Activated naive CD4-positive, alpha-beta T cell treated with anti-CD3 and anti-CD28 coated beads, Interleukin-2, amount 10 ng/mL, durations not matched to agents 7 days and 5 days (primary cell): ENCODE results near the gene QKI.
"Not testable (repeated sequence)": the region's sequence is repeated elsewhere in the genome, so short reads cannot be mapped to it uniquely, and the experiment has no call there.

Experiments
- CTCF ChIA-PET: fragments of 350-600 bp; sonication (Branson Sonifier 250); formaldehyde crosslinking; loops from one replicate; lab custom pipeline; 2021; ENCODE audit warnings: antibody characterized with exemption; lab: Charles Lee
- DNase-seq: peaks from one replicate; pipeline ENCODE4 v3.0.0-alpha.2; 2020
- H3K27ac Mint-ChIP-seq: one replicate; pipeline ENCODE4 v1.8.0; 2021; ENCODE audit warnings: mild to moderate bottlenecking, moderate library complexity, mixed read lengths
- H3K27me3 Mint-ChIP-seq: one replicate; pipeline ENCODE4 v1.8.0; 2021; ENCODE audit warnings: mild to moderate bottlenecking, mixed read lengths
- H3K36me3 Mint-ChIP-seq: one replicate; pipeline ENCODE4 v1.8.0; 2021; ENCODE audit warnings: mixed read lengths
- H3K4me1 Mint-ChIP-seq: one replicate; pipeline ENCODE4 v1.8.0; 2021; ENCODE audit warnings: mixed read lengths
- H3K4me3 Mint-ChIP-seq: one replicate; pipeline ENCODE4 v1.8.0; 2021; ENCODE audit warnings: mild to moderate bottlenecking, moderate library complexity, mixed read lengths
- H3K9me3 Mint-ChIP-seq: one replicate; pipeline ENCODE4 v1.8.0; 2021; ENCODE audit warnings: mixed read lengths

The QKI gene

DNA sequence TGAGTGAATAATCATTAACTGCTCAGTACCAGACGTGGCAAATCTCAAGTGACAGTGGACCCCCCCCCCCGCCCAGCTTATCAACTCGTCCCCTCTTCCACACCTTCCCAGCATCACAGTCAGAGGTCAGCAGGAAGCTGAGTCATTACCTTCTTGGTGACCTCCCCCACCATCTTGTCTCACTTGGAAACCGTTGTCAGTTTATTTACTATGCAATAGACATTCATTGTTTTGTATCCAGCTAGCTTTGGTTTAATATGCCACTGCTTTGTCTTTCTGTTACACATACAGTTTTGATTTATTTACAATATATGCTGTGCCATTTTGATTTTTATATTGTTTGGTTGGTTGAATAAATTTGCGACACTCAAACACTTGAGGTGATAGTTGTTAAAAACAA, 158.1 kb downstream of the QKI start:
- Mint-ChIP-seq H3K36me3 (peaks cover 21% of the 10 kb centered on the region), H3K27ac (no peak overlapping the region), H3K27me3 (no peaks in the 10 kb centered on the region), H3K9me3 (no peaks in the 10 kb centered on the region), H3K4me3 (no peak overlapping the region), H3K4me1 (no peaks in the 10 kb centered on the region)
- CTCF ChIA-PET = no interaction called here
- DNase-seq = no peak

DNA sequence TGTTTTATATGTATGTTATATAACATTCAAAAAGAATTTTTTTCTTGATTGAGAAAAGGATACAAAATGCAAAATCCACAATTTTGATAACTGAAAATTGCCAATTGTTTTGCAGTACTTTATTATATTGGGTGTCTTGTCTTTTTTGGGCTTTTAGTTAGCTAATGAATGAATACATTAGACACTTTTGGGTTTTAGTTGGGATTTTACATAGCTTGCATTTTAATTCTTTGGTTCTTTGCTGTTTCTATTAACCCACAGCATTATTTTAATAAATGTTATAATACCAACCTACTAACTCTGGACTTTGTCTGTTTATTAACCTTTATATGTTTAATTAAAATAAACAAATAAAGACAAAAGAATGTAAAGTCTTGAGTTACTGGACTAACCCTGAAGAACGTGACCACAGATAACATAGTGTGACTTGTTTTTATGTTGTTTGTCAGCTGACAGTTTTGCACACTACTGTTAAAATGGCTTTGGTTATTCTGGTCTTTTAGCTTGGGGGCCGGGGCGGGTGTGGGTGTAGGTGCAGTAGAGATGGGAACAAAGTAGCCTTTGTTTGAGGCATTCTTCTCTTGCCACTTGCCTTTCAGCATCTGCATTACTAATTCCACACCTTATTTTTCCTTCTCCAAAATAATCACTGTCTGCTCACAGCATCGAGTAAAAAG, 159.1 kb downstream of the QKI start:
- no peaks in the 10 kb centered on the region for H3K9me3 Mint-ChIP-seq
- no peak for DNase-seq
- H3K36me3 Mint-ChIP-seq = peaks cover 21% of the 10 kb centered on the region
- no peak overlapping the region for H3K4me3 Mint-ChIP-seq
- H3K27me3 Mint-ChIP-seq = no peaks in the 10 kb centered on the region
- no peaks in the 10 kb centered on the region for H3K4me1 Mint-ChIP-seq
- CTCF ChIA-PET = no interaction called here
- H3K27ac Mint-ChIP-seq = no peak overlapping the region

DNA sequence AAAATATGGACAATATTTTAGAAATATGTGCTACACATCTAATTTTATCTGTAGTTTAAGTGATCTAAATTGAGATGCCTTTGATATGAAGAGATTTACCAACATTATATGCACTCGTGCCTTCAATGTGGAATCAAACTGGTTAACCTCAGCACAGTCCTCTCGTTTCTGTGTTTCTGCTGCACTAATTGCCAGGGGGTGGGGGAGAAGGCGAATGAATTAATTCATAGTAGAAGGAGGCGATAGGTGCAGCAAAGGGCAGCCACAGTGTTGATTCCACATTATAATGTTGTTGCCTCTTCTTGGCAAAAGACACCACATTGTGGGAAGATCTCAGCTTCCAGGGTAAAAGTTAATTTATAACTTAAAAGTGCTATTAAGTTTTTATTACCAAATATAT, 161.6 kb downstream of the QKI start:
- no peak overlapping the region for H3K4me3 Mint-ChIP-seq
- no peak overlapping the region for H3K27ac Mint-ChIP-seq
- CTCF ChIA-PET = interaction anchor here (0.6 kb wide), 1 partner anchor 18 kb away, joined by 5 read pairs; no protein-coding TSS in a partner anchor
- H3K36me3 Mint-ChIP-seq = peaks cover 12% of the 10 kb centered on the region
- no peak for DNase-seq
- H3K27me3 Mint-ChIP-seq = no peaks in the 10 kb centered on the region
- H3K4me1 Mint-ChIP-seq = no peaks in the 10 kb centered on the region
- no peaks in the 10 kb centered on the region for H3K9me3 Mint-ChIP-seq

DNA sequence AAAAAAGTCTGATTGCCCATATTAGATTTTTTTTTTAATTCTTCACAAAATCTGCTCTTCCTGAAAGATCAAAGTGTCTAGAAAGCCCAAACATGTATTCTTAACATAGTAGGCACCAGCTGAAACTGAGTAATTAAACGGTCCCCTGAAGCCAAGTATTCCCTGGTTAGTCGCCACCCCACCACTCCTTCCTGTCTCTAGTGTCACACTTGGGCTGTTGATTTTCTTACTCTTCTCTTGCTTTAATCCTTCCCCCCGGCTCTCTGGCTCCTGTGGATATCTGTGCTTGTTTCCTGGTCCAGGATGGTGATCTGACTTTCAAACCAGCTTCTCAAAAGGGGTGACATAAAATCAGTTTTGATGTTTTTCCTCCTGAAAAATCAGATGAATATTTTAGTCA, 162.9 kb downstream of the QKI start:
- no peaks in the 10 kb centered on the region for H3K4me1 Mint-ChIP-seq

DNA sequence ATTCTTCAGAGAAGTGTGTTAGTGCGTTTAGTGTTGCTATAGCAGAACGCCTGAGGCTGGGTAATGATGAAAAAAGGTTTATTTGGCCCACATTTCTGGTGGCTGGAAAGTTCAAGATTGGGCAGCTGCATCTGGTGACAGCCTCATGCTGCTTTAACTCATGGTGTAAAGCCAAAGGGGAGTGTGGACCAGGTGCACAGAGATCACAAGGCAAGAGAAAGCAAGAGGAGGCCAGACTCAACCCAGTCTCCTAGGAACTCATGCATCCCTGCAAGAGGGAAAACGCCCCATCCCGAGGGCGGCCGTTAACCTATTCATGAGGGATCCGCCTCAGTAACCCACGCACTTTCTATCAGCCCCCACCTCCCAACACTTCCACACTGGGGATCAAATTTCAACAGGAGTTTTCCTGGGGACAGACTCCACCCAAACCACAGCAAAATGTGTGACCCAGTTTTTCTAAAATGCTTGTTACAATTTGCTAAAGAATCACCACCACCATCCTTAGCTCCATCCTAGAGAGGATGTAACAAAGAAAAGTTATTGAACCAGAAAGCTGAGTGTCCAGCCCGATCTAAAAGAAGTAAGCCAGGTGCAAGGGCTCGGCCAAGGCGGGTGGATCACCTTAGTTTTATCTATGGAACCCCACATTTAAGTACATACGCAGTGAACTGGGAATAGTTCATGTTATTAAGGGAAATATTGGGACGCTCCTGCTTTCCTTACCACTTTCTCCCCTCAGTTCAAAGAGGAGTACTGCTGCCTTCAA, 164.8 kb downstream of the QKI start:
- peaks cover 1% of the 10 kb centered on the region for H3K36me3 Mint-ChIP-seq
- no peak overlapping the region for H3K27ac Mint-ChIP-seq
- H3K4me3 Mint-ChIP-seq = no peak overlapping the region
- CTCF ChIA-PET = interaction anchor here (1.1 kb wide), 1 partner anchor 162 kb away, joined by 3 read pairs; no protein-coding TSS in a partner anchor
- no peak for DNase-seq
- H3K4me1 Mint-ChIP-seq = no peaks in the 10 kb centered on the region
- no peaks in the 10 kb centered on the region for H3K27me3 Mint-ChIP-seq
- peaks cover 1% of the 10 kb centered on the region for H3K9me3 Mint-ChIP-seq

More for the DNA sequence above, 162.9 kb downstream of the QKI start:
- CTCF ChIA-PET = no interaction called here
- Mint-ChIP-seq H3K36me3 (peaks cover 5% of the 10 kb centered on the region), H3K27ac (no peak overlapping the region), H3K27me3 (no peaks in the 10 kb centered on the region), H3K9me3 (no peaks in the 10 kb centered on the region), H3K4me3 (no peak overlapping the region)
- no peak for DNase-seq

DNA sequence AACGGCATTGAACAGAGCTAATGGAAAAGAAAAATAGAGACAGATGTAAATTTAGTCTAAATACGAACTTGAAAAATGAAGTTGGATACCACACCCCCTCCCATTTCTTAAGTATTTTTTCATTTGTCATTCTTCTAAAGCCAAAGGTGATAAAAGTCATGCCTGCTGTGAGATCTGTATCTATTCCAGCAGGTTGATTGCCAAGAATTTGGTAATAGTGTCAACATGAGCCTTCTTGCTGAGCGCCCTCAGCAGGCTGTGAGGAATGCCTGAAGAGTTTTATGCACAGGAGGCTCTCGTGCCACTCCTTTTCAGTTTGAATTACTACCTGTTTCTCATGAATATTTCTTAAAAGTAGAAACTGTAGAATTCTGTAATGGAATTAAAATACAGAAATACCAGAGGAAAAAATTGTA, 165.4 kb downstream of the QKI start:
- no peak for DNase-seq
- no peaks in the 10 kb centered on the region for H3K4me1 Mint-ChIP-seq
- H3K36me3 Mint-ChIP-seq = no peaks in the 10 kb centered on the region

DNA sequence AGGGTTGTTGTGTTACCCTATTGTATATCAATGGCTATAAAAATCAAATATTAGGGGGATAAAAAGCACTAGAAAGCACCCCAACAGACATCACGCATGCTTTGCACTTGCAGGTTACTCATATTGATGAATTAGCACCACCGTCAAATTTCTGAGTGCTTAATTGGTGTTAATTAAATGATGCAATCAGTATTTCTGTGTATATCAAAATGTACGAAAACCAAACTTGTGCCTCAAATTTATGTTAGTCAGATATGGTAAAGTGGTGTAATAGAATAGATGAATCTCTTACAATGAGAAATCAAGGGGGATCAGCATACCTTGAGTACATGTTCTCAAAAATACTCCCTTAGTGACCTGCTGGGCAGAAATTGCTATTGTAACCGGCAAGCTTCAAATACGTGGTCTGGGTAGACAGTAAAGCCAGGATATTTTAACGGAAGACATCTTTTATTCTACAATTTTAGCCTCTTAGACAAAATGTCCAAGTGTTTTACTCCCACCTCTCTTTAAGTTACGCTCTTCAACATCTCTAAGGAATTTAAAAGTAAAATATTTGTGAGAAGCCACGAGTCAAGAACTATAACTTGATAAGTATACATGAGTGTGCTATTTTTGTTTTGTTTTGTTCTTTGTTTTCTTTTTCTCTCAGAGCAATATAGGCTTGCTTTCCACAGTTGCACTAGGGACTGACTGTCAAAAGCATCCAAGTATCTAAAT, 166.0 kb downstream of the QKI start:
- Mint-ChIP-seq H3K27me3 (no peaks in the 10 kb centered on the region), H3K4me3 (no peak overlapping the region), H3K4me1 (no peaks in the 10 kb centered on the region), H3K9me3 (peaks cover 1% of the 10 kb centered on the region), H3K36me3 (no peaks in the 10 kb centered on the region), H3K27ac (no peak overlapping the region)
- DNase-seq = no peak
- CTCF ChIA-PET = no interaction called here

More for the DNA sequence above, 165.4 kb downstream of the QKI start:
- Mint-ChIP-seq H3K9me3 (peaks cover 1% of the 10 kb centered on the region), H3K27me3 (no peaks in the 10 kb centered on the region), H3K27ac (no peak overlapping the region), H3K4me3 (no peak overlapping the region)
- CTCF ChIA-PET = no interaction called here

DNA sequence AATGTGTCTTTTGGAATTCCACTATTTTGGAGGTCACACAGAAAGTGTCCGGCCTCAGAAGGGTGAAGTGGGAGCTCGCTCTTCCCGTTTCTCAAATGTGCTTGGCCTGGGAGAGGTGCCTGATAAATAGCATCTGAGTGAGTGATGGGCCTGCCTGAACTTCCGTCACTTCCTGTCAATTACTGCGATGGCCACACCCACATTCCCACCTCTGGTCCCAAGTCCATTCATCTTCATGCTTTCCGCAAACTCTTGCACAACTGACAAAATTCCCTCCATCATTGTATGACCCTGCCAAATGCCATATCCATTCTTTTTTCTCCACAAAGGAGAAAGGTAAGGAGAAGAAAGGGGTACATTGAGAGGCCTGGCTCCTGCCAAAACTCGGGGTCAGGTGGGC, 169.0 kb downstream of the QKI start:
- H3K4me3 Mint-ChIP-seq = no peak overlapping the region
- no peaks in the 10 kb centered on the region for H3K4me1 Mint-ChIP-seq
- no peaks in the 10 kb centered on the region for H3K27me3 Mint-ChIP-seq
- no peaks in the 10 kb centered on the region for H3K36me3 Mint-ChIP-seq
- CTCF ChIA-PET = no interaction called here
- no peak overlapping the region for H3K27ac Mint-ChIP-seq
- DNase-seq = no peak
- H3K9me3 Mint-ChIP-seq = peaks cover 1% of the 10 kb centered on the region

DNA sequence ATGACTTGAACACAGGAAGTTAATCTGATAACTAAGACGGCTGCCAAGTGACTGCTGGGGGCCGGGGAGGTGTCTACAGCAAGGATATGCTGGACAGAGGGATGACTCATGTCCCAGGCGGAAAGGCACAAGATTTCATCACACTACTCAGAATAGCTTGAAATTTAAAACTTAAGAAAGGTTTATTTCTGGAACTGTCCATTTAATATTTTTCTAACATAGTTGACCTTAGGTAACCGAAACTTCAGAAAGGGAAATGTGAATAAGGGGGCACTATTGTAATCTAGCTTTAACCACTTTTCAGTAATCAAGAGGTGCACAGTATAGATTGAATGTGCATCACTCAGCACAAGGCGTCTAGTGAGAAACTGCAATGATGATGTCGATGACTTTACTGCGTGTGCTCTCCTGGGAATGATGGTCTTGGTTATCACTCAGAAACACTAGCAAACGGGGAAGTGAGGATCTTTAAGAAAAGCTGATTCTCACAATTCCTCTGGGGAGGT, 171.5 kb downstream of the QKI start:
- H3K36me3 Mint-ChIP-seq = no peaks in the 10 kb centered on the region
- H3K9me3 Mint-ChIP-seq = peaks cover 8% of the 10 kb centered on the region
- no peak for DNase-seq
- CTCF ChIA-PET = no interaction called here
- no peak overlapping the region for H3K4me3 Mint-ChIP-seq
- H3K27ac Mint-ChIP-seq = no peak overlapping the region
- no peaks in the 10 kb centered on the region for H3K4me1 Mint-ChIP-seq
- no peaks in the 10 kb centered on the region for H3K27me3 Mint-ChIP-seq

DNA sequence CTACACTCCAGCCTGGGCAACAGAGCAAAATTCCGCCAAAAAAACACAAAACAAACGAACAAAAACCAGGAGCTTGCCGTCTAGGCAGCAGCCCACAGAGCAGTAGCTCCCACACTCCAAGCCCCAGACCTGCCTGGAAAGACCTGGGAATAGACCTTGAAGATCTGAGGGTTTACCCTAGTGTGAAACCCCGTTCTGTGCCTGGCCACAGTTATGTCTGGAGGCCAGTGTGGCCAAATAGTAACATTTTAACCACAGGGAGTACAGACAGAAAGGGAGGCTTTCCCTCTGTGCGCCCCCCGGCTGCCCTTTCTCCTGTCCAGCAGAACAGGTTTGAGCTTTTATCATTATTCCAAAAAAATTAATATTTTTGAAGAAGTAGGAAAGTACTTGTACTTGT, 172.4 kb downstream of the QKI start:
- CTCF ChIA-PET = no interaction called here
- H3K4me1 Mint-ChIP-seq = no peaks in the 10 kb centered on the region
- H3K4me3 Mint-ChIP-seq = no peak overlapping the region
- H3K36me3 Mint-ChIP-seq = peaks cover under 1% of the 10 kb centered on the region
- no peaks in the 10 kb centered on the region for H3K27me3 Mint-ChIP-seq
- no peak for DNase-seq
- H3K9me3 Mint-ChIP-seq = peaks cover 10% of the 10 kb centered on the region
- no peak overlapping the region for H3K27ac Mint-ChIP-seq

DNA sequence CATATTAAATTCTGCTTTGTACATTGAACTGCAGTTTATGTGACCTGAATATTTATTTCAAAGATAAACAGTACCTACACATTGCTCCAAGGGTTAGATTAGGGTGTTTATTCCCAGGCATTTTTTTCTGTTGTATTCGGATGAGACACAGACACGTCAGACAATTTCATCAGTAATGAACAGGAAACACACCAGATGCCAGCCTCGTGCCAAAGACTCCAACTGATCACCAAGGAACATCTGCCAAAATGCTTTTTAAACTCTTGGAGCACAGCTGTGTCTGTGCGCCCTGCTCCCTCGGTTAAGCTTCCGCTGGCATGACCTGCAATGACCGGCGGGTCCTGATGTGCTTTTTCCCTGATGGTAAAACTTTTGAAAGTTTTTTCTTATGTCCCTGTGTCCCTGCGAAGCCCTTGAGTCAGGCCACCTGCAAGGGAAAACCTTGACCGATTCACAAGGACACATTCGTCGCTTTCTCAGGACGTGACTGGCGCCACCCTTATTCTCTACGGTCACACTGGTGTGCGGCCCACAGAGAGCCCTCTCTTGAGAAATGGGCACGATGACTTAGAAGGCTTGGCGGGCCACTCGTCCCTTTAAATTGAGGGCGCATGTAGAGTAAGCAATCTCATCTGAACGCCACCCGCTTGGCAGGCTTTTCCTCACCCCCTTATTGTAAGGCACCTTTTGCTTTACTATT, 173.9 kb downstream of the QKI start:
- CTCF ChIA-PET = no interaction called here
- no peaks in the 10 kb centered on the region for H3K4me1 Mint-ChIP-seq
- no peaks in the 10 kb centered on the region for H3K27me3 Mint-ChIP-seq
- H3K36me3 Mint-ChIP-seq = peaks cover 4% of the 10 kb centered on the region
- H3K27ac Mint-ChIP-seq = no peak overlapping the region
- no peak for DNase-seq
- H3K9me3 Mint-ChIP-seq = peaks cover 21% of the 10 kb centered on the region
- no peak overlapping the region for H3K4me3 Mint-ChIP-seq

DNA sequence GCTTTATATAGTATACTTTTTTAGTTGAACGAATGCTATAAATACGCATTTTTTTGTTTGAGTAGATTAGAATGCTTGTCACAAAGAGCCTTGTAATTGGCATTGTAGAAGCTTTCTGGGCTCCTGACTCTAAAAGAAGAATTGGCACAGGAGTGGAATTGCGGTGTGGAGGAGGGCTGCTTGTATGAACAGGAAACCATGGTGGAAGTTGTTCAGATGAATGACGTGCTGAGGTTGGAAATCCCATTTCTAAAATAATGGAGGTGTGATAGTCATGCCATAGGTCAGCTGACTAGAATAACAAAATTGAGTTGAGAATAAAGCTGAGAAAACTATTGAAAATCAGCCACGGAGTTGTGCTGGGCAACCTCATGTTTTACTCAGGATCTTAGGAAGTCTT, 174.9 kb downstream of the QKI start:
- H3K36me3 Mint-ChIP-seq = peaks cover 4% of the 10 kb centered on the region
- H3K27ac Mint-ChIP-seq = no peak overlapping the region
- H3K4me3 Mint-ChIP-seq = no peak overlapping the region
- peaks cover 21% of the 10 kb centered on the region for H3K9me3 Mint-ChIP-seq
- no peaks in the 10 kb centered on the region for H3K4me1 Mint-ChIP-seq
- CTCF ChIA-PET = no interaction called here
- no peaks in the 10 kb centered on the region for H3K27me3 Mint-ChIP-seq
- DNase-seq = no peak

DNA sequence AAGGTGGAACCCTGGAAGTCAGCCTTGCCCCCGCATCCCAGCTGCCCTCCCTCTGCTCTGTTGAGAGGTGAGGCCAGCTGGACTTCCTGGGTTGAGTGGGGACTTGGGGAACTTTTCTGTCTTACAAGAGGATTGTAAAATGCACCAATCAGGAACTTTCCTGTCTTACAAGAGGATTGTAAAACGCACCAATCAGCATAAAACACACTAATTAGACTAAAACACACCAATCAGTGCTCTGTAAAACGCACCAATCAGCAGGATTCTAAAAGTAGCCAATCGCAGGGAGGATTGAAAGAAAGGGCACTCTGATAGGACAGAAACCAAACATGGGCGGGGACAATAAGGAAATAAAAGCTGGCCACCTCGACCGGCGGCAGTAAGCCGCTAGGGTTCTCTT, 175.6 kb downstream of the QKI start:
- H3K27me3 Mint-ChIP-seq, H3K27ac Mint-ChIP-seq, H3K4me3 Mint-ChIP-seq, CTCF ChIA-PET, H3K36me3 Mint-ChIP-seq, H3K4me1 Mint-ChIP-seq, DNase-seq: not testable (repeated sequence)
- H3K9me3 Mint-ChIP-seq = peaks cover 21% of the 10 kb centered on the region

DNA sequence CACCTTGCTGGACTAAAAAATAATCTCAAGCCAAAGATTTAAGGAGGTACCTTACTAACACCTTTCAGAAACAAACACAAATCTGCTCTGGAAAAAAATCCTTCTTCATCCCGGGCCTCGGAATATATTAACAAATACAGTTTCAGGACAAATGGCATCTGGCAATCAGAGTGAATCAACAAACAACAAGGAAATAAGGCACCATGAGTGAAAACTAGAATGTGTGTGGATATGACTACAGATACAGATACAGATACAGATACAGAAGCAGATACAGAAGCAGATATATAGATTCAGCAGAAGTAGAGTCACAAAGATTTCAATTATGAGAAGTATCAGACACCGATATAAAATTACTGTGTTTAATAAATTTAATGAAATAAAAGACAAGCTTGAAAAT, 178.4 kb downstream of the QKI start:
- no peak overlapping the region for H3K27ac Mint-ChIP-seq
- CTCF ChIA-PET = no interaction called here
- no peak overlapping the region for H3K4me3 Mint-ChIP-seq
- no peak for DNase-seq
- no peaks in the 10 kb centered on the region for H3K4me1 Mint-ChIP-seq
- H3K9me3 Mint-ChIP-seq = peaks cover 21% of the 10 kb centered on the region
- H3K27me3 Mint-ChIP-seq = no peaks in the 10 kb centered on the region
- H3K36me3 Mint-ChIP-seq = peaks cover 4% of the 10 kb centered on the region
